Thyroid gland (tissue), 4 donors: ENCODE results near the gene ZBTB37.

Source experiments
- CTCF ChIP-seq, 6 experiments: fragments of 200-600 bp in 3 of 6; fragments of 450-650 bp in 3 of 6; sonication (generic) in 3 of 6; IDR thresholded peaks; one replicate each; pipeline ENCODE4 v1.5.1; 2016 to 2019; ENCODE audit warnings: antibody characterized with exemption in 6 of 6, mild to moderate bottlenecking in 2 of 6, inconsistent platforms in 1 of 6, moderate library complexity in 1 of 6
- POLR2A ChIP-seq, 2 donors: fragments of 450-650 bp; IDR thresholded peaks; one replicate each; pipeline ENCODE4 v1.6.1; 2017; ENCODE audit warnings: antibody characterized with exemption in 2 of 2, mild to moderate bottlenecking in 2 of 2, moderate library complexity in 1 of 2

GRCh38 chr1:173914366-173914871, 46.2 kb downstream of the ZBTB37 start:
- TF ChIP-seq CTCF (IDR thresholded peaks at IDR 0.05) (peak in 3 of 6 experiments; percentile 20 to 56 (median 36)), POLR2A (IDR thresholded peaks at IDR 0.05) (no peak)
